WTC11 (cell line): ENCODE measurements around the gene COL5A2. TPM values are rescaled to one million over a fixed set of nuclear protein-coding genes. Genes with fewer than 3 reads are reported as not detected.
A peak's percentile ranks its signal among the peaks of the same experiment; 100 is the strongest.

Source experiments
- ATAC-seq: fragments of 200-7000 bp; cut with Tn5 transposase; 2 replicates; pipeline ENCODE4 v1.10.0; 2021; ENCODE audit warnings: mild to moderate bottlenecking, moderate library complexity
- CTCF ChIA-PET: fragments of 300-600 bp; sonication (Branson Sonifier 250); formaldehyde crosslinking; loops from one replicate; lab custom pipeline; 2021; ENCODE audit warnings: antibody characterized with exemption; lab: Charles Lee
- POLR2A ChIA-PET: fragments of 350-600 bp; sonication (Branson Sonifier 250); formaldehyde crosslinking; loops from one replicate; lab custom pipeline; 2021; ENCODE audit warnings: antibody characterized with exemption; lab: Charles Lee
- DNase-seq: peaks from one replicate; pipeline ENCODE4 v3.0.0; 2021; ENCODE audit warnings: low spot score
- H3K27ac Mint-ChIP-seq: 2 replicates; pipeline ENCODE4 v1.8.0; 2021; ENCODE audit warnings: mixed read lengths
- H3K27me3 Mint-ChIP-seq: 2 replicates; pipeline ENCODE4 v1.8.0; 2021; ENCODE audit warnings: low read depth, mild to moderate bottlenecking, moderate library complexity, mixed read lengths
- H3K36me3 Mint-ChIP-seq: 2 replicates; pipeline ENCODE4 v1.8.0; 2021; ENCODE audit warnings: mixed read lengths
- H3K4me1 Mint-ChIP-seq: 2 replicates; pipeline ENCODE4 v1.8.0; 2022; ENCODE audit warnings: mixed read lengths
- H3K4me3 Mint-ChIP-seq: 2 replicates; pipeline ENCODE4 v1.8.0; 2021; ENCODE audit warnings: mild to moderate bottlenecking, moderate library complexity, mixed read lengths
- H3K9me3 Mint-ChIP-seq: 2 replicates; pipeline ENCODE4 v1.8.0; 2021; ENCODE audit warnings: mixed read lengths
- ARID4B ChIP-seq: sonication (generic); formaldehyde crosslinking; IDR thresholded peaks from 2 replicates; pipeline ENCODE4 v1.8.0; 2023; ENCODE audit warnings: missing genetic modification reagents, mild to moderate bottlenecking, borderline replicate concordance
- ETV6 ChIP-seq: sonication (generic); formaldehyde crosslinking; IDR thresholded peaks from 2 replicates; pipeline ENCODE4 v1.8.1; 2022; ENCODE audit warnings: mild to moderate bottlenecking, missing genetic modification reagents
- GTF2I ChIP-seq: fragments of 250-450 bp; sonication (Bioruptor Pico); conservative IDR thresholded peaks from 2 replicates; pipeline ENCODE4 v1.4.0; 2021; ENCODE audit warnings: mild to moderate bottlenecking
- HMGXB4 ChIP-seq: sonication (generic); formaldehyde crosslinking; IDR thresholded peaks from 2 replicates; pipeline ENCODE4 v1.8.1; 2023; ENCODE audit warnings: mild to moderate bottlenecking, moderate library complexity, missing genetic modification reagents
- IRF2 ChIP-seq: sonication (generic); formaldehyde crosslinking; IDR thresholded peaks from 2 replicates; pipeline ENCODE4 v1.8.0; 2022; ENCODE audit warnings: low read depth, missing genetic modification reagents, borderline replicate concordance
- KAT7 ChIP-seq: sonication (generic); formaldehyde crosslinking; IDR thresholded peaks from 2 replicates; pipeline ENCODE4 v1.8.1; 2023; ENCODE audit warnings: missing genetic modification reagents, mild to moderate bottlenecking, borderline replicate concordance
- MXD4 ChIP-seq: fragments of 250-450 bp; sonication (Bioruptor Pico); IDR thresholded peaks from 2 replicates; pipeline ENCODE4 v1.8.0; 2021; ENCODE audit warnings: mild to moderate bottlenecking, moderate library complexity, borderline replicate concordance
- PRDM15 ChIP-seq: sonication (generic); formaldehyde crosslinking; IDR thresholded peaks from 2 replicates; pipeline ENCODE4 v1.8.0; 2022; ENCODE audit warnings: missing genetic modification reagents
- RORB ChIP-seq: fragments of 250-450 bp; sonication (Bioruptor Pico); IDR thresholded peaks from 2 replicates; pipeline ENCODE4 v1.9.0; 2021; ENCODE audit warnings: mild to moderate bottlenecking
- ZMAT4 ChIP-seq: fragments of 250-450 bp; sonication (Bioruptor Pico); IDR thresholded peaks from 2 replicates; pipeline ENCODE4 v1.9.0; 2021; ENCODE audit warnings: mild to moderate bottlenecking
- ZNF219 ChIP-seq: sonication (generic); formaldehyde crosslinking; IDR thresholded peaks from 2 replicates; pipeline ENCODE4 v1.8.0; 2023; ENCODE audit warnings: missing genetic modification reagents, mild to moderate bottlenecking, borderline replicate concordance
- ZNF317 ChIP-seq: sonication (generic); formaldehyde crosslinking; IDR thresholded peaks from 2 replicates; pipeline ENCODE4 v1.8.1; 2023; ENCODE audit warnings: low read depth, mild to moderate bottlenecking, moderate library complexity, missing genetic modification reagents, borderline replicate concordance
- ZNF671 ChIP-seq: fragments of 250-450 bp; sonication (Bioruptor Pico); IDR thresholded peaks from 2 replicates; pipeline ENCODE4 v1.8.0; 2021; ENCODE audit warnings: mild to moderate bottlenecking
- total RNA-seq: library from RNA; stranded (reverse); gene quantifications from 3 replicates; pipeline ENCODE4 v1.2.3, GENCODE V29; 2021
- TF ChIP-seq, protein P1 (sequence below): sonication (generic); formaldehyde crosslinking; conservative IDR thresholded peaks from 2 replicates; pipeline ENCODE4 v1.8.1; 2023; ENCODE audit warnings: mild to moderate bottlenecking, low read depth, missing genetic modification reagents, moderate library complexity

The COL5A2 gene
- total RNA-seq, 1 experiment from 2014 or later: 16.0 TPM

DNA sequence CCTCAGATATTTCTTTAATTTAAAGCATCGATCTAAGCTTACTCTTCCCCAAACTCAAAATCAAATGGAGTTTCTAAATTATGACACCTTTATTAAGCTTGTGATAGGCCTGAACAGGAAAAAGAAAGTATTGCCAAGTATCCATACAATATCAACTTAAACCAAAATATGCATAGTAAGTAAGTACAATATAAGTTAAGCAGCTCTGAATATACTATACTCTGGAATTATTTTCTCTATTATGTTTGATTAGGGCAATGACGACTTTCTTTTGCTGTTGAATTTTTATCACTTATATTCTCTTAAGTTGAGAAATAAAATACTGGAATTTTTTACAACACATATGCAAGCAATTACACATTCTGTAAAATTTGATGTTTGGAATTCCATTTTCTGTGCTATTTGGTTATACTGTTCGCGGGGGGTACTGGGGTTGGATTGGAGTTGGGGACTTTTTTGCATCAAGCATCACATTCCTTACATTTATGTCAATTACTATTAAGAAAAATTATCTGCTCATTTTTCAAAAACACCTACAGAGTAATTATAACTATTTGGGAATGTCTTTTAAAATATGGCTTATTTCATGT is 2.2 kb downstream of the COL5A2 start:
- Mint-ChIP-seq H3K36me3 (no peaks in the 10 kb centered on the region), H3K27me3 (no peaks in the 10 kb centered on the region), H3K4me3 (peak overlapping the region; percentile 49), H3K4me1 (peaks cover 31% of the 10 kb centered on the region), H3K27ac (peak overlapping the region; percentile 29; the same call in 1 of the 2 replicates), H3K9me3 (no peaks in the 10 kb centered on the region)
- CTCF ChIA-PET: interaction anchor here (0.9 to 1.6 kb wide), 11 partner anchors 8 to 111 kb away, joined by 3 to 10 read pairs (median 5); no protein-coding TSS in a partner anchor
- ATAC-seq (no peak), DNase-seq (no peak)
- no peak for TF ChIP-seq ARID4B (CRISPR knock-in tag)
- POLR2A ChIA-PET: interaction anchor here (0.5 kb wide), 1 partner anchor 70 kb away, joined by 3 read pairs; no protein-coding TSS in a partner anchor

- ATAC-seq (no peak), DNase-seq (no peak)
- CTCF ChIA-PET: interaction anchor here (0.9 to 1.4 kb wide), 2 partner anchors 9 to 34 kb away, joined by 3 to 4 read pairs; no protein-coding TSS in a partner anchor
- Mint-ChIP-seq H3K36me3 (no peaks in the 10 kb centered on the region), H3K4me1 (peaks cover 31% of the 10 kb centered on the region), H3K27me3 (no peaks in the 10 kb centered on the region), H3K27ac (no peak overlapping the region), H3K9me3 (no peaks in the 10 kb centered on the region), H3K4me3 (no peak overlapping the region)
- POLR2A ChIA-PET: no interaction called here
- TF ChIP-seq IRF2 (no peak), ARID4B (CRISPR knock-in tag) (no peak), ZNF219 (CRISPR knock-in tag) (no peak), ETV6 (CRISPR knock-in tag) (no peak), MXD4 (CRISPR knock-in tag) (no peak), RORB (CRISPR knock-in tag) (no peak), HMGXB4 (CRISPR knock-in tag) (no peak), GTF2I (no peak), PRDM15 (CRISPR knock-in tag) (no peak), ZNF317 (no peak), KAT7 (CRISPR knock-in tag) (no peak), ZNF671 (no peak), ZMAT4 (CRISPR knock-in tag) (no peak)
- TF ChIP-seq, protein P1, sequence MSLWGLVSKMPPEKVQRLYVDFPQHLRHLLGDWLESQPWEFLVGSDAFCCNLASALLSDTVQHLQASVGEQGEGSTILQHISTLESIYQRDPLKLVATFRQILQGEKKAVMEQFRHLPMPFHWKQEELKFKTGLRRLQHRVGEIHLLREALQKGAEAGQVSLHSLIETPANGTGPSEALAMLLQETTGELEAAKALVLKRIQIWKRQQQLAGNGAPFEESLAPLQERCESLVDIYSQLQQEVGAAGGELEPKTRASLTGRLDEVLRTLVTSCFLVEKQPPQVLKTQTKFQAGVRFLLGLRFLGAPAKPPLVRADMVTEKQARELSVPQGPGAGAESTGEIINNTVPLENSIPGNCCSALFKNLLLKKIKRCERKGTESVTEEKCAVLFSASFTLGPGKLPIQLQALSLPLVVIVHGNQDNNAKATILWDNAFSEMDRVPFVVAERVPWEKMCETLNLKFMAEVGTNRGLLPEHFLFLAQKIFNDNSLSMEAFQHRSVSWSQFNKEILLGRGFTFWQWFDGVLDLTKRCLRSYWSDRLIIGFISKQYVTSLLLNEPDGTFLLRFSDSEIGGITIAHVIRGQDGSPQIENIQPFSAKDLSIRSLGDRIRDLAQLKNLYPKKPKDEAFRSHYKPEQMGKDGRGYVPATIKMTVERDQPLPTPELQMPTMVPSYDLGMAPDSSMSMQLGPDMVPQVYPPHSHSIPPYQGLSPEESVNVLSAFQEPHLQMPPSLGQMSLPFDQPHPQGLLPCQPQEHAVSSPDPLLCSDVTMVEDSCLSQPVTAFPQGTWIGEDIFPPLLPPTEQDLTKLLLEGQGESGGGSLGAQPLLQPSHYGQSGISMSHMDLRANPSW: no peak
Measured at GRCh38 chr2:189176516-189176915, 3.0 kb downstream of the COL5A2 start.
